ENCODE results near the gene AGFG1. TPM values are rescaled to one million over a fixed set of nuclear protein-coding genes. Genes with fewer than 3 reads are reported as not detected.

The AGFG1 gene
- total RNA-seq, 2 donors from 2014 or later: 85.9 to 89.4 TPM

DNA sequence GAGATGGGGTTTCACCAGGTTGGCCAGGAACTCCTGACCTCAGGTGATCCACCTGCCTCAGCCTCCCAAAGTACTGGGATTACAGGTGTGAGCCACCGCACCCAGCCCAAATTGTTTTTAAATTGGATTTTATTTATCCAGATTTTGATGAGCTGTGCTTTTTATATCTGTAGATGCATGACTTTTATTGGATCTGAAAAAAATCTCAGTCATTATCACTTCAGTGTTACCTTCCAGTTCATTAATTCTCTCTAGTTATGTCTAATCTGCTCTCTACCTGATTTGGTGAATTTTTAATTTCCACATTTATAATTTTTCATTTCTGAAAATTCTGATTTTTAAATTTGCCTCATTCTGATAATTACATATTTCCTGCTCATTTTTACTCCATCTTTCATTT is 13.5 kb downstream of the AGFG1 start:
- TF ChIP-seq, protein P1, sequence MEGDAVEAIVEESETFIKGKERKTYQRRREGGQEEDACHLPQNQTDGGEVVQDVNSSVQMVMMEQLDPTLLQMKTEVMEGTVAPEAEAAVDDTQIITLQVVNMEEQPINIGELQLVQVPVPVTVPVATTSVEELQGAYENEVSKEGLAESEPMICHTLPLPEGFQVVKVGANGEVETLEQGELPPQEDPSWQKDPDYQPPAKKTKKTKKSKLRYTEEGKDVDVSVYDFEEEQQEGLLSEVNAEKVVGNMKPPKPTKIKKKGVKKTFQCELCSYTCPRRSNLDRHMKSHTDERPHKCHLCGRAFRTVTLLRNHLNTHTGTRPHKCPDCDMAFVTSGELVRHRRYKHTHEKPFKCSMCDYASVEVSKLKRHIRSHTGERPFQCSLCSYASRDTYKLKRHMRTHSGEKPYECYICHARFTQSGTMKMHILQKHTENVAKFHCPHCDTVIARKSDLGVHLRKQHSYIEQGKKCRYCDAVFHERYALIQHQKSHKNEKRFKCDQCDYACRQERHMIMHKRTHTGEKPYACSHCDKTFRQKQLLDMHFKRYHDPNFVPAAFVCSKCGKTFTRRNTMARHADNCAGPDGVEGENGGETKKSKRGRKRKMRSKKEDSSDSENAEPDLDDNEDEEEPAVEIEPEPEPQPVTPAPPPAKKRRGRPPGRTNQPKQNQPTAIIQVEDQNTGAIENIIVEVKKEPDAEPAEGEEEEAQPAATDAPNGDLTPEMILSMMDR (IDR thresholded peaks at IDR 0.05): no peak
- DNase-seq (ENCODE audit: low spot score): no peak
- ATAC-seq (ENCODE audit: insufficient number of reproducible peaks, low FRiP score, low read depth): no peak
- H3K27me3 ChIP-seq (replicated peaks; ENCODE audit: insufficient read depth): no peaks in the 10 kb centered on the region
- no peak overlapping the region for H3K4me3 ChIP-seq
- no peaks in the 10 kb centered on the region for H3K36me3 ChIP-seq
- no peak overlapping the region for H3K27ac ChIP-seq
- peaks cover 19 to 38% of the 10 kb centered on the region in 2 donors for H3K4me1 ChIP-seq (ENCODE audit: control insufficient read depth in 1 of 2, low read depth in 2 of 2)
- H3K9me3 ChIP-seq: peaks cover 5% of the 10 kb centered on the region

DNA sequence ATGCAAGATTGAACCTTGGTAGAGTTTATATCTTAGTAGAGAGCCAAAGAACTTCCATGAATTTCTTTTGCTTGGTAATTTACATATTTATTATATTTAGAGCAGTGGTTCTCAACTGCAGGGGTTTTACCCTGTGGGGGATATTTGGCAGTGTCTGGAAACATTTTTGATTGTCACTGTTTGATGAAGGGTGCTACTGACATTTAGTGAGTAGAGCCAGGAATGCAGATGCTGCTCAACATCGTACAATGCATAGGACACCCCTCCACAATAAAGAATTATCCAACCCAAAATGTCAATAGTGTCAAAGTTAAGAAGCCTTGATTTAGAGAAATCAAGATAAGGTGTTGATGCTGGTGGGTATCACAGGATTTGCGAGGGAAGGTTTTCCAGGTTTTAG is 14.7 kb downstream of the AGFG1 start:
- DNase-seq (ENCODE audit: low spot score) (no peak), ATAC-seq (ENCODE audit: insufficient number of reproducible peaks, low FRiP score, low read depth) (no peak)
- H3K36me3 ChIP-seq: no peaks in the 10 kb centered on the region
- H3K27ac ChIP-seq: no peak overlapping the region
- H3K9me3 ChIP-seq: peaks cover 5% of the 10 kb centered on the region
- no peaks in the 10 kb centered on the region for H3K27me3 ChIP-seq (replicated peaks; ENCODE audit: insufficient read depth)
- no peak overlapping the region for H3K4me3 ChIP-seq
- TF ChIP-seq, protein P1 (IDR thresholded peaks at IDR 0.05): no peak
- peaks cover 24 to 26% of the 10 kb centered on the region in 2 donors for H3K4me1 ChIP-seq (ENCODE audit: control insufficient read depth in 1 of 2, low read depth in 2 of 2)

DNA sequence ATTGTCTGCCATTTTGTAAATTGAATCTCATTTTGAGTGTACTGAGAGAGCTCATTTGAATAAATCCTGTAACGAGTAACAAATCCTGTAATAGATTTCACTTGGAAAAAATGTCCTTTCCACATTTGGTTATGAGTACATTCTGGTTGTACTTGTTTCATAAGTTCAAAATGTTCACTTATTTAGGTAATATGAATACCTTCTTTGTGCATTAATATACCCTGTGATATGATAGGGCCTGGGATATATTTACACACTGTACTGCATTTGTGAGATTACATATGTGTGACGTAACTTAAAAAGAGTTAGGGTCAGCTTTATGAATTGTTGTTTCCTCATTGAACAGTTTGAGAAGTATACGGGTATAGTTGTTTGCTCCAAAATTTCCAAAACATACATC is 16.1 kb downstream of the AGFG1 start:
- H3K9me3 ChIP-seq: peaks cover 5% of the 10 kb centered on the region
- no peak overlapping the region for H3K4me3 ChIP-seq
- no peaks in the 10 kb centered on the region for H3K36me3 ChIP-seq
- peaks cover 19 to 20% of the 10 kb centered on the region in 2 donors for H3K4me1 ChIP-seq (ENCODE audit: control insufficient read depth in 1 of 2, low read depth in 2 of 2)
- no peaks in the 10 kb centered on the region for H3K27me3 ChIP-seq (replicated peaks; ENCODE audit: insufficient read depth)
- ATAC-seq (ENCODE audit: insufficient number of reproducible peaks, low FRiP score, low read depth) (no peak), DNase-seq (ENCODE audit: low spot score) (no peak)
- H3K27ac ChIP-seq: no peak overlapping the region
- TF ChIP-seq, protein P1 (IDR thresholded peaks at IDR 0.05): no peak

DNA sequence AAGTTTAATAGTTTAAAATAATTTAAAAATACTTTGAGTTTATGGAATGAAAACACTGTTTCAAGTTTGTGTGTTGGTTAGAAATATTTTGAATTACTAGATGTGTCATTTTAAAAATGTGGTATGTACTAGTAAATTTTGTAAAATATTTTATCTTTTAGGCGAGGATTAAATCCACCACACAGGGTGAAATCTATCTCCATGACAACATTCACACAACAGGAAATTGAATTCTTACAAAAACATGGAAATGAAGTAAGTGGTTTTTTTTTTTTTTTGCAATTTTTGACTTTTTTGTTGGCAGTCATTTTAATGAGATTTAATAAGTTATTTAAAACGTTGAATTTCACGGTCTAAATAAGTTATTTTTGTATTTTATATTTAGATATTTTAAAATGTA is 19.4 kb downstream of the AGFG1 start:
- Histone ChIP-seq H3K36me3 (no peaks in the 10 kb centered on the region), H3K4me1 (ENCODE audit: control insufficient read depth in 1 of 2, low read depth in 2 of 2) (peaks cover 12 to 16% of the 10 kb centered on the region in 2 donors), H3K27me3 (replicated peaks; ENCODE audit: insufficient read depth) (no peaks in the 10 kb centered on the region), H3K9me3 (no peaks in the 10 kb centered on the region), H3K4me3 (no peak overlapping the region), H3K27ac (no peak overlapping the region)
- ATAC-seq (ENCODE audit: insufficient number of reproducible peaks, low FRiP score, low read depth) (no peak), DNase-seq (ENCODE audit: low spot score) (no peak)
- TF ChIP-seq, protein P1 (IDR thresholded peaks at IDR 0.05): no peak

DNA sequence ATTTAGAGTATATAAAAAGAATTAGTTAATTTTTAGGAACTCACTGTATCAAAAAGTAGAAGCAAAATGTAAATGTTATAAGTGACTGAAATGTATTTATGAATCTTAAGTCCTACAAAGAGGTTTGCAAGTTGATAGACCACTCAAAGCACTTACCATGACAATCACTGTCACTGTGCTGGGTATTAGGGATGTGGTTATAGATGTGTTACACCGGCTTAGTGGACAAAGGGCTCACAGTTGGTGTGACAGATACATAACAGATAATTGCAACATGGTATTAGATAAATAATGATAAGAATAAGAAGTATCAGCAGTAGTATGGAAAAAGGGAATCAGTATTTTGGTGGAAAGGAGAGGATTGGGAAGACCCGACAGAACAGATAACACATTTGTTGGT is 21.6 kb downstream of the AGFG1 start:
- Histone ChIP-seq H3K27ac (no peak overlapping the region), H3K36me3 (no peaks in the 10 kb centered on the region), H3K4me3 (no peak overlapping the region), H3K9me3 (no peaks in the 10 kb centered on the region), H3K27me3 (replicated peaks; ENCODE audit: insufficient read depth) (no peaks in the 10 kb centered on the region), H3K4me1 (ENCODE audit: control insufficient read depth in 1 of 2, low read depth in 2 of 2) (peaks cover 7% of the 10 kb centered on the region in 2 donors)
- TF ChIP-seq, protein P1 (IDR thresholded peaks at IDR 0.05): no peak
- DNase-seq (ENCODE audit: low spot score) (no peak), ATAC-seq (ENCODE audit: insufficient number of reproducible peaks, low FRiP score, low read depth) (no peak)
